SK-N-SH treated with all-trans-retinoic acid at 6 μM for 48 hours (cell line): ENCODE results near the gene SCARF2.

Source experiments
- ATAC-seq: fragments of 200-7000 bp; cut with Tn5 transposase; 3 replicates; pipeline ENCODE4 v1.9.1; 2020; ENCODE audit warnings: mild to moderate bottlenecking, moderate library complexity
- ARNTL ChIP-seq: fragments of 450-650 bp; formaldehyde crosslinking; IDR thresholded peaks from 2 replicates; pipeline ENCODE4 v1.5.0; 2020; ENCODE audit warnings: low read depth, mild to moderate bottlenecking, moderate library complexity, borderline replicate concordance
- BACH2 ChIP-seq: fragments of 250-450 bp; sonication (Bioruptor Pico); IDR thresholded peaks from 2 replicates; pipeline ENCODE4 v1.9.0; 2021; ENCODE audit warnings: mild to moderate bottlenecking, borderline replicate concordance
- CSDC2 ChIP-seq: fragments of 250-450 bp; sonication (Bioruptor Pico); IDR thresholded peaks from 2 replicates; pipeline ENCODE4 v1.5.0; 2020; ENCODE audit warnings: mild to moderate bottlenecking, moderate library complexity
- ESRRG ChIP-seq: fragments of 250-450 bp; sonication (Bioruptor Pico); IDR thresholded peaks from 2 replicates; pipeline ENCODE4 v1.6.1; 2021; ENCODE audit warnings: mild to moderate bottlenecking
- GLIS3 ChIP-seq: fragments of 250-450 bp; sonication (Bioruptor Pico); IDR thresholded peaks from 2 replicates; pipeline ENCODE4 v1.5.0; 2020; ENCODE audit warnings: mild to moderate bottlenecking, moderate library complexity
- ISL1 ChIP-seq: fragments of 250-450 bp; sonication (Bioruptor Pico); IDR thresholded peaks from 2 replicates; pipeline ENCODE4 v2.1.2; 2022; ENCODE audit warnings: mild to moderate bottlenecking, moderate library complexity
- OSR1 ChIP-seq: fragments of 250-450 bp; sonication (Bioruptor Pico); IDR thresholded peaks from 2 replicates; pipeline ENCODE4 v1.8.0; 2022; ENCODE audit warnings: moderate library complexity, mild to moderate bottlenecking, inconsistent platforms
- PPARA ChIP-seq: fragments of 250-450 bp; sonication (Bioruptor Pico); IDR thresholded peaks from 2 replicates; pipeline ENCODE4 v1.5.0; 2020; ENCODE audit warnings: mild to moderate bottlenecking, borderline replicate concordance
- RARB ChIP-seq: fragments of 250-450 bp; sonication (Bioruptor Pico); IDR thresholded peaks from 2 replicates; pipeline ENCODE4 v1.8.0; 2021; ENCODE audit warnings: mild to moderate bottlenecking, moderate library complexity
- SNAI2 ChIP-seq: fragments of 250-450 bp; sonication (Bioruptor Pico); IDR thresholded peaks from 2 replicates; pipeline ENCODE4 v1.5.0; 2020; ENCODE audit warnings: mild to moderate bottlenecking, moderate library complexity
- TCF4 ChIP-seq: fragments of 250-450 bp; sonication (Bioruptor Pico); IDR thresholded peaks from 2 replicates; pipeline ENCODE4 v1.8.0; 2021; ENCODE audit warnings: mild to moderate bottlenecking, moderate library complexity, borderline replicate concordance
- TOX ChIP-seq: fragments of 250-450 bp; sonication (Bioruptor Pico); IDR thresholded peaks from 2 replicates; pipeline ENCODE4 v1.8.0; 2021; ENCODE audit warnings: mild to moderate bottlenecking, moderate library complexity, borderline replicate concordance
- ZC3H10 ChIP-seq: fragments of 250-450 bp; sonication (Bioruptor Pico); IDR thresholded peaks from 2 replicates; pipeline ENCODE4 v1.5.1; 2021; ENCODE audit warnings: mild to moderate bottlenecking, moderate library complexity
- ZFP3 ChIP-seq: fragments of 250-450 bp; sonication (Bioruptor Pico); IDR thresholded peaks from 2 replicates; pipeline ENCODE4 v1.5.0; 2020; ENCODE audit warnings: mild to moderate bottlenecking, moderate library complexity
- ZFP30 ChIP-seq: fragments of 450-650 bp; formaldehyde crosslinking; IDR thresholded peaks from 2 replicates; pipeline ENCODE4 v1.5.0; 2022; ENCODE audit warnings: mild to moderate bottlenecking, moderate library complexity
- ZNF565 ChIP-seq: fragments of 450-650 bp; formaldehyde crosslinking; conservative IDR thresholded peaks from 2 replicates; pipeline ENCODE4 v1.5.0; 2020; ENCODE audit warnings: low read depth, mild to moderate bottlenecking, moderate library complexity
- ZNF70 ChIP-seq: fragments of 450-650 bp; formaldehyde crosslinking; IDR thresholded peaks from 2 replicates; pipeline ENCODE4 v1.5.0; 2020; ENCODE audit warnings: mild to moderate bottlenecking, moderate library complexity
- ZNF8 ChIP-seq: fragments of 450-650 bp; formaldehyde crosslinking; IDR thresholded peaks from 2 replicates; pipeline ENCODE4 v1.5.0; 2020; ENCODE audit warnings: mild to moderate bottlenecking, moderate library complexity
- TF ChIP-seq, protein P1 (sequence below): fragments of 250-450 bp; sonication (Bioruptor Pico); IDR thresholded peaks from 2 replicates; pipeline ENCODE4 v1.8.0; 2021; ENCODE audit warnings: low read depth, mild to moderate bottlenecking, moderate library complexity, borderline replicate concordance
- TF ChIP-seq, protein P2 (sequence below): fragments of 250-450 bp; sonication (Bioruptor Pico); IDR thresholded peaks from 2 replicates; pipeline ENCODE4 v1.8.0; 2020; ENCODE audit warnings: mild to moderate bottlenecking, moderate library complexity, borderline replicate concordance
- TF ChIP-seq, protein P3 (sequence below): fragments of 250-450 bp; sonication (Bioruptor Pico); IDR thresholded peaks from 2 replicates; pipeline ENCODE4 v1.5.1; 2020; ENCODE audit warnings: low read depth, mild to moderate bottlenecking, moderate library complexity
- TF ChIP-seq, protein P4 (sequence below): fragments of 250-450 bp; sonication (Bioruptor Pico); IDR thresholded peaks from 2 replicates; pipeline ENCODE4 v1.5.1; 2021; ENCODE audit warnings: mild to moderate bottlenecking, moderate library complexity
- TF ChIP-seq, protein P5 (sequence below): fragments of 250-450 bp; sonication (Bioruptor Pico); IDR thresholded peaks from 2 replicates; pipeline ENCODE4 v1.5.0; 2020; ENCODE audit warnings: mild to moderate bottlenecking, moderate library complexity

Gene SCARF2

DNA sequence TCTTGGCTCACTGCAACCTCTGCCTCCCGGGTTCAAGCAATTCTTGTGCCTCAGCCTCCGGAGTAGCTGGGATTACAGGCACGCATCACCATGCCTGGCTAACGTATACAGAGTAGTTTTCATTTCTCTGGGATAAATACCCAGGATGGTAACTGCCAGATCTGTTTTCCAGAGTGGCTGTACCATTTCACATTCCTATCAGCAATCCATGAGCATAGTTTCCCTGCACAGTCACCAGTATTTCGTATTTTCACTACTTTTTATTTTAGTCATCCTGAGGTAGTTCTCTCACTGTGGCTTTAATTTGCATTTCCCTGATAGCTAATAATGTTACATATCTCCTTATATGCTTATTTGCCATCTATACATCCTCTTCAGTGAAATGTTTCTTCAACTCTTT lies 11.0 kb upstream of the SCARF2 start:
- TF ChIP-seq ISL1, result no peak
- no peak for TF ChIP-seq GLIS3 (CRISPR knock-in tag)
- TF ChIP-seq ZNF565 (CRISPR knock-in tag), result no peak
- TF ChIP-seq CSDC2 (CRISPR knock-in tag), result no peak
- no peak for TF ChIP-seq OSR1 (CRISPR knock-in tag)
- TF ChIP-seq ZFP30 (CRISPR knock-in tag), result no peak
- no peak for TF ChIP-seq TOX (CRISPR knock-in tag)
- no peak for TF ChIP-seq ZNF70
- no peak for ATAC-seq

DNA sequence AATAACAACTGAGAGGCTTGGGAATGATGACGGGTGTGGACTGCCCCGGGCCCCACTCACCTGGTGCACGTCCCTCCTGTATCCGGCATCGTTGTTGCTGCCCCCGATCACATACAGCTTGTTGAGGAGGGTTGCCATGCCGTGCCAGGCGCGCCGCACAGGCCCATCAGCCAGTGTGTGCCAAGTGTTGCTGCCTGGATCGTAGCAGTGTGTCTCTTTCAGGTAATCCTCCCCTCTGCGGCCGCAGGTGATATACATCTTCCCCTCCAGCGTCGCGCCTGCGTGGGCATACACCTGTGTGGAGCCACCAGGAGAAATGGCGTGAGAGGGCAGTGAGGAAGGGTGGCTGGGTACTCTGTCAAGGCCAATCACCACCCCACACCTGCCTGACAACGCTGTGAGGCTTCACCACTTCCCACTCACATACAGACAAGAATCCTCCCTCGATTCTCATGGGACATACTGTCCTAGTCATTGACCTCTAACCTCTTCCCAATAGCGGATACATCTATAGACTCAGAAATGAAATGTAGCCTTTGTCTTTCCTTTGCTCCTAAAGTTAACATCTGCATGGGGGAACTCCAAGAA lies 8.9 kb upstream of the SCARF2 start:
- TF ChIP-seq ZFP3 (CRISPR knock-in tag), result no peak
- no peak for TF ChIP-seq TOX (CRISPR knock-in tag)
- TF ChIP-seq TCF4 (CRISPR knock-in tag), result no peak
- TF ChIP-seq ESRRG (CRISPR knock-in tag), result no peak
- no peak for TF ChIP-seq OSR1 (CRISPR knock-in tag)
- ATAC-seq, result no peak

DNA sequence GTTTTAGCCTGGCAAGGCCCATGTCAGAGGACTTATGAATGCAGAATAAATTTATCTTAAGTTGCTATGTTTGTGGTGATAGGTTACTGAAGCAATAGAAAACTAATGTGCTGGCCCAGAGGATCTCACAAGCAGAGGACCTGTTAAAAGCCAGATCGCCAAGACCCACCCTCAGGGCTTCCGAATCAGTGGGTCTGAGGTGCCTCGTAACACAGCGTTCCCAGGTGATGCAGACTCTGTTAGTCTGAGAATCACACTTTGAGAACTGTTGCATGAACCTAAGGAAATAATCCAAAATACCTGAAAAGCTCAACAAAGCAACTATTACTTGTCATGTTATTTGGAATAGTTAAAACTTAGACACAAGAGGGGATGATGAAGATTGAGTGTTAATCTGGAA lies 6.7 kb upstream of the SCARF2 start:
- ATAC-seq, result no peak
- no peak for TF ChIP-seq CSDC2 (CRISPR knock-in tag)
- TF ChIP-seq, protein P1, sequence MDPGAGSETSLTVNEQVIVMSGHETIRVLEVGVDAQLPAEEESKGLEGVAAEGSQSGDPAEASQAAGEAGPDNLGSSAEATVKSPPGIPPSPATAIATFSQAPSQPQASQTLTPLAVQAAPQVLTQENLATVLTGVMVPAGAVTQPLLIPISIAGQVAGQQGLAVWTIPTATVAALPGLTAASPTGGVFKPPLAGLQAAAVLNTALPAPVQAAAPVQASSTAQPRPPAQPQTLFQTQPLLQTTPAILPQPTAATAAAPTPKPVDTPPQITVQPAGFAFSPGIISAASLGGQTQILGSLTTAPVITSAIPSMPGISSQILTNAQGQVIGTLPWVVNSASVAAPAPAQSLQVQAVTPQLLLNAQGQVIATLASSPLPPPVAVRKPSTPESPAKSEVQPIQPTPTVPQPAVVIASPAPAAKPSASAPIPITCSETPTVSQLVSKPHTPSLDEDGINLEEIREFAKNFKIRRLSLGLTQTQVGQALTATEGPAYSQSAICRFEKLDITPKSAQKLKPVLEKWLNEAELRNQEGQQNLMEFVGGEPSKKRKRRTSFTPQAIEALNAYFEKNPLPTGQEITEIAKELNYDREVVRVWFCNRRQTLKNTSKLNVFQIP, result no peak
- TF ChIP-seq ISL1, result no peak
- TF ChIP-seq ZFP30 (CRISPR knock-in tag), result no peak
- TF ChIP-seq TOX (CRISPR knock-in tag), result no peak
- TF ChIP-seq ZC3H10 (CRISPR knock-in tag), result no peak
- no peak for TF ChIP-seq ESRRG (CRISPR knock-in tag)
- TF ChIP-seq ARNTL, result no peak
- no peak for TF ChIP-seq ZNF70
- no peak for TF ChIP-seq BACH2 (CRISPR knock-in tag)
- no peak for TF ChIP-seq RARB (CRISPR knock-in tag)
- TF ChIP-seq, protein P2, sequence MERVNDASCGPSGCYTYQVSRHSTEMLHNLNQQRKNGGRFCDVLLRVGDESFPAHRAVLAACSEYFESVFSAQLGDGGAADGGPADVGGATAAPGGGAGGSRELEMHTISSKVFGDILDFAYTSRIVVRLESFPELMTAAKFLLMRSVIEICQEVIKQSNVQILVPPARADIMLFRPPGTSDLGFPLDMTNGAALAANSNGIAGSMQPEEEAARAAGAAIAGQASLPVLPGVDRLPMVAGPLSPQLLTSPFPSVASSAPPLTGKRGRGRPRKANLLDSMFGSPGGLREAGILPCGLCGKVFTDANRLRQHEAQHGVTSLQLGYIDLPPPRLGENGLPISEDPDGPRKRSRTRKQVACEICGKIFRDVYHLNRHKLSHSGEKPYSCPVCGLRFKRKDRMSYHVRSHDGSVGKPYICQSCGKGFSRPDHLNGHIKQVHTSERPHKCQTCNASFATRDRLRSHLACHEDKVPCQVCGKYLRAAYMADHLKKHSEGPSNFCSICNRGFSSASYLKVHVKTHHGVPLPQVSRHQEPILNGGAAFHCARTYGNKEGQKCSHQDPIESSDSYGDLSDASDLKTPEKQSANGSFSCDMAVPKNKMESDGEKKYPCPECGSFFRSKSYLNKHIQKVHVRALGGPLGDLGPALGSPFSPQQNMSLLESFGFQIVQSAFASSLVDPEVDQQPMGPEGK (CRISPR knock-in tag), result no peak
- TF ChIP-seq, protein P3, sequence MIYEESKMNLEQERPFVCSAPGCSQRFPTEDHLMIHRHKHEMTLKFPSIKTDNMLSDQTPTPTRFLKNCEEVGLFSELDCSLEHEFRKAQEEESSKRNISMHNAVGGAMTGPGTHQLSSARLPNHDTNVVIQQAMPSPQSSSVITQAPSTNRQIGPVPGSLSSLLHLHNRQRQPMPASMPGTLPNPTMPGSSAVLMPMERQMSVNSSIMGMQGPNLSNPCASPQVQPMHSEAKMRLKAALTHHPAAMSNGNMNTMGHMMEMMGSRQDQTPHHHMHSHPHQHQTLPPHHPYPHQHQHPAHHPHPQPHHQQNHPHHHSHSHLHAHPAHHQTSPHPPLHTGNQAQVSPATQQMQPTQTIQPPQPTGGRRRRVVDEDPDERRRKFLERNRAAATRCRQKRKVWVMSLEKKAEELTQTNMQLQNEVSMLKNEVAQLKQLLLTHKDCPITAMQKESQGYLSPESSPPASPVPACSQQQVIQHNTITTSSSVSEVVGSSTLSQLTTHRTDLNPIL (CRISPR knock-in tag), result no peak
- no peak for TF ChIP-seq ZNF8 (CRISPR knock-in tag)
- no peak for TF ChIP-seq ZFP3 (CRISPR knock-in tag)
- no peak for TF ChIP-seq ZNF565 (CRISPR knock-in tag)
- no peak for TF ChIP-seq TCF4 (CRISPR knock-in tag)

DNA sequence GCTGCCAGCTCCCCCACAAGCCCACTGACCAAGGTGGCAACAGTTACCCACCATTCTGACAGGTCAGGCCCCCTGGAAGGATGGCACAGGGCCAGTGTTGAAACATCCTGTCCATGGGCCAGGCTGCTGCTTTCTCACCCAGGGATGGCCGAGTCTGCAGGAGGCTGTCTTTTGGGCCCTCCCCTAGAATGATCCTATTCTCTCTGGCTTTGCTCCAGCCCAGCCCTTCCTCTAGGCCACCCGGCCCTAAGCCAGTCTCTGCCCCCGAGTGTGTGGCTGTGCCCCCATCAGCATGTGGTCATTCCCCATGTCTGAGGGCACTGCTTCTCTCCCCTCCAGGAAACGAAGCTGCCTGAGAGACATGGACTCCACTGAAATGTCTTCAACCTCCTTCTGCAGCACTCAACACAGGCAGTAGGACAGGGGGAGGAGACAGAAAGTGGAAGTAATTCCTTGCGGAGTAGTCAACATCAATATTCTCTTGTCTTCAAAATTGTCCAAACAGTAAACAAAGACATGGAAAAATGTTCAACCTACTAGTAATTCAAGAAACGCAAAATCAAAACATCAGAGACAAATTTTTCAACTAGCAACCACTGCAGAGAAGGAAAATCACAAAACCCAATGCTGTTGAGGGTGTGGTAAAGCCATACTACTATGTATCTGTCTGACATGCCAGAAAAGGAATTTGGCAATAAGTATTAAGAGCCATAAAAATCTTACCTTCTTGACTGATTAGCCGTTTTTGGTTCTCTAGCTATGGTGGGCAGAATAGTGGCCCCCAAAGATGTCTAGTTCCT lies 5.1 kb upstream of the SCARF2 start:
- TF ChIP-seq ZFP3 (CRISPR knock-in tag) (no peak), RARB (CRISPR knock-in tag) (no peak), SNAI2 (CRISPR knock-in tag) (no peak), ARNTL (no peak), ZNF565 (CRISPR knock-in tag) (no peak), TOX (CRISPR knock-in tag) (no peak), BACH2 (CRISPR knock-in tag) (no peak), ZNF8 (CRISPR knock-in tag) (no peak), CSDC2 (CRISPR knock-in tag) (no peak), GLIS3 (CRISPR knock-in tag) (no peak), ZNF70 (no peak), PPARA (CRISPR knock-in tag) (no peak), ISL1 (no peak), TCF4 (CRISPR knock-in tag) (no peak)
- TF ChIP-seq, protein P4, sequence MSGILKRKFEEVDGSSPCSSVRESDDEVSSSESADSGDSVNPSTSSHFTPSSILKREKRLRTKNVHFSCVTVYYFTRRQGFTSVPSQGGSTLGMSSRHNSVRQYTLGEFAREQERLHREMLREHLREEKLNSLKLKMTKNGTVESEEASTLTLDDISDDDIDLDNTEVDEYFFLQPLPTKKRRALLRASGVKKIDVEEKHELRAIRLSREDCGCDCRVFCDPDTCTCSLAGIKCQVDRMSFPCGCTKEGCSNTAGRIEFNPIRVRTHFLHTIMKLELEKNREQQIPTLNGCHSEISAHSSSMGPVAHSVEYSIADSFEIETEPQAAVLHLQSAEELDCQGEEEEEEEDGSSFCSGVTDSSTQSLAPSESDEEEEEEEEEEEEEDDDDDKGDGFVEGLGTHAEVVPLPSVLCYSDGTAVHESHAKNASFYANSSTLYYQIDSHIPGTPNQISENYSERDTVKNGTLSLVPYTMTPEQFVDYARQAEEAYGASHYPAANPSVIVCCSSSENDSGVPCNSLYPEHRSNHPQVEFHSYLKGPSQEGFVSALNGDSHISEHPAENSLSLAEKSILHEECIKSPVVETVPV (CRISPR knock-in tag), result no peak
- TF ChIP-seq, protein P3 (CRISPR knock-in tag), result no peak
- TF ChIP-seq, protein P5, sequence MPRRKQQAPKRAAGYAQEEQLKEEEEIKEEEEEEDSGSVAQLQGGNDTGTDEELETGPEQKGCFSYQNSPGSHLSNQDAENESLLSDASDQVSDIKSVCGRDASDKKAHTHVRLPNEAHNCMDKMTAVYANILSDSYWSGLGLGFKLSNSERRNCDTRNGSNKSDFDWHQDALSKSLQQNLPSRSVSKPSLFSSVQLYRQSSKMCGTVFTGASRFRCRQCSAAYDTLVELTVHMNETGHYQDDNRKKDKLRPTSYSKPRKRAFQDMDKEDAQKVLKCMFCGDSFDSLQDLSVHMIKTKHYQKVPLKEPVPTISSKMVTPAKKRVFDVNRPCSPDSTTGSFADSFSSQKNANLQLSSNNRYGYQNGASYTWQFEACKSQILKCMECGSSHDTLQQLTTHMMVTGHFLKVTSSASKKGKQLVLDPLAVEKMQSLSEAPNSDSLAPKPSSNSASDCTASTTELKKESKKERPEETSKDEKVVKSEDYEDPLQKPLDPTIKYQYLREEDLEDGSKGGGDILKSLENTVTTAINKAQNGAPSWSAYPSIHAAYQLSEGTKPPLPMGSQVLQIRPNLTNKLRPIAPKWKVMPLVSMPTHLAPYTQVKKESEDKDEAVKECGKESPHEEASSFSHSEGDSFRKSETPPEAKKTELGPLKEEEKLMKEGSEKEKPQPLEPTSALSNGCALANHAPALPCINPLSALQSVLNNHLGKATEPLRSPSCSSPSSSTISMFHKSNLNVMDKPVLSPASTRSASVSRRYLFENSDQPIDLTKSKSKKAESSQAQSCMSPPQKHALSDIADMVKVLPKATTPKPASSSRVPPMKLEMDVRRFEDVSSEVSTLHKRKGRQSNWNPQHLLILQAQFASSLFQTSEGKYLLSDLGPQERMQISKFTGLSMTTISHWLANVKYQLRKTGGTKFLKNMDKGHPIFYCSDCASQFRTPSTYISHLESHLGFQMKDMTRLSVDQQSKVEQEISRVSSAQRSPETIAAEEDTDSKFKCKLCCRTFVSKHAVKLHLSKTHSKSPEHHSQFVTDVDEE (CRISPR knock-in tag), result no peak
- no peak for ATAC-seq
